Endothelial cell of umbilical vein (primary cell): ENCODE data around the gene FMNL2. TPM values are rescaled to one million over a fixed set of nuclear protein-coding genes. Genes with fewer than 3 reads are reported as not detected.

Source experiments
- BruUV-seq: library from RNA; stranded (reverse); fragments of 400-500 nt; replicated peaks from 2 replicates; lab custom pipeline; 2021; lab: Mats Ljungman, UMichigan
- CTCF ChIA-PET: fragments of 300-600, 350-600 bp; sonication (Branson Sonifier 250); formaldehyde crosslinking; loops from one replicate; lab custom pipeline; 2021; ENCODE audit warnings: antibody characterized with exemption, inconsistent platforms; lab: Charles Lee
- POLR2A ChIA-PET: fragments of 300-600, 350-600 bp; sonication (Branson Sonifier 250); formaldehyde crosslinking; loops from one replicate; lab custom pipeline; 2021; ENCODE audit warnings: antibody characterized with exemption, inconsistent platforms; lab: Charles Lee
- DNase-seq: peaks from one replicate; pipeline ENCODE4 v3.0.0-alpha.2; 2011; ENCODE audit warnings: low read depth, low spot score
- FAIRE-seq: peaks from 2 replicates; lab custom pipeline; 2011; peaks lifted over from hg19 to GRCh38; lab: Jason Lieb, UNC
- H2AFZ ChIP-seq: 2 replicates; pipeline ENCODE4 v1.6.0; 2012; ENCODE audit warnings: low read depth, low read length, control low read depth, inconsistent platforms
- H3K27ac ChIP-seq: 2 replicates; pipeline ENCODE4 v1.5.1; 2011; ENCODE audit warnings: low read depth, mild to moderate bottlenecking, control low read depth, low read length, moderate library complexity; ENCODE audit not compliant: insufficient read depth
- H3K27me3 ChIP-seq, 2 experiments: 2 replicates each; pipeline versions ENCODE4 v1.6.0 to v1.6.1; 2011; ENCODE audit warnings: low read length in 2 of 2, mixed read lengths in 1 of 2; ENCODE audit not compliant: control insufficient read depth in 2 of 2, insufficient read depth in 2 of 2
- H3K36me3 ChIP-seq, 2 experiments: 2 replicates in 1 of 2; 3 replicates in 1 of 2; pipeline ENCODE4 v1.5.1; 2011; ENCODE audit warnings: low read length in 2 of 2, mild to moderate bottlenecking in 1 of 2, moderate library complexity in 1 of 2; ENCODE audit not compliant: control insufficient read depth in 2 of 2, insufficient read depth in 2 of 2; ENCODE audit errors: extremely low read depth in 1 of 2
- H3K4me1 ChIP-seq: 3 replicates; pipeline ENCODE4 v1.5.1; 2011; ENCODE audit warnings: mild to moderate bottlenecking, low read length; ENCODE audit not compliant: control insufficient read depth, insufficient read depth; ENCODE audit errors: extremely low read depth
- H3K4me2 ChIP-seq: 2 replicates; pipeline ENCODE4 v1.6.1; 2011; ENCODE audit warnings: low read length, control low read depth, mixed read lengths; ENCODE audit not compliant: insufficient read depth
- H3K4me3 ChIP-seq, 3 experiments: fragments of 200-600 bp in 1 of 3; sonication (generic), shearing (Covaris generic) in 1 of 3; replicated peaks in 1 of 3; 2 replicates each; pipeline ENCODE4 v1.5.1; 2011 to 2016; ENCODE audit warnings: control low read depth in 3 of 3, low read length in 3 of 3, mild to moderate bottlenecking in 2 of 3, inconsistent platforms in 1 of 3, low read depth in 1 of 3, moderate library complexity in 1 of 3; ENCODE audit not compliant: insufficient read depth in 1 of 3
- H3K79me2 ChIP-seq: 2 replicates; pipeline ENCODE4 v1.6.0; 2012; ENCODE audit warnings: low read length, inconsistent platforms; ENCODE audit not compliant: control insufficient read depth, insufficient read depth
- H3K9ac ChIP-seq: replicated peaks from 2 replicates; pipeline ENCODE3; 2011; ENCODE audit warnings: low read length, control low read depth; ENCODE audit not compliant: insufficient read depth; ENCODE audit errors: extremely low read depth
- H3K9me1 ChIP-seq: replicated peaks from 3 replicates; pipeline ENCODE4 v1.6.0; 2011; ENCODE audit warnings: mild to moderate bottlenecking, low read length; ENCODE audit not compliant: control insufficient read depth, insufficient read depth; ENCODE audit errors: extremely low read depth
- H3K9me3 ChIP-seq: replicated peaks from 2 replicates; pipeline ENCODE4 v1.5.1; 2012; ENCODE audit warnings: low read length, inconsistent platforms; ENCODE audit not compliant: control insufficient read depth, insufficient read depth
- H4K20me1 ChIP-seq: replicated peaks from 2 replicates; pipeline ENCODE3; 2011; ENCODE audit warnings: mild to moderate bottlenecking, low read length; ENCODE audit not compliant: control insufficient read depth, insufficient read depth; ENCODE audit errors: extremely low read depth
- CTCF ChIP-seq, 2 donors: IDR thresholded peaks; 1 replicate in 1 of 2; 2 replicates in 1 of 2; pipeline ENCODE4 v1.5.1; 2011; ENCODE audit warnings: low read length in 2 of 2, mild to moderate bottlenecking in 2 of 2, moderate library complexity in 2 of 2, control low read depth in 1 of 2, inconsistent platforms in 1 of 2, low read depth in 1 of 2; ENCODE audit not compliant: insufficient read depth in 1 of 2; ENCODE audit errors: extremely low read depth in 1 of 2
- EZH2 ChIP-seq: IDR thresholded peaks from 2 replicates; pipeline ENCODE4 v1.6.1; 2012; ENCODE audit warnings: borderline replicate concordance, low read depth, mild to moderate bottlenecking, moderate library complexity, low read length, inconsistent platforms; ENCODE audit not compliant: severe bottlenecking
- FOS ChIP-seq: IDR thresholded peaks from 2 replicates; pipeline ENCODE4 v1.6.1; 2011; ENCODE audit warnings: mild to moderate bottlenecking, low read length, moderate library complexity, borderline replicate concordance; ENCODE audit not compliant: insufficient read depth
- GATA2 ChIP-seq: IDR thresholded peaks from 2 replicates; pipeline ENCODE4 v1.7.0; 2011; ENCODE audit warnings: low read depth, mild to moderate bottlenecking, moderate library complexity, mixed read lengths, low read length; ENCODE audit not compliant: insufficient read length, insufficient read depth
- JUN ChIP-seq: IDR thresholded peaks from 2 replicates; pipeline ENCODE4 v1.6.1; 2011; ENCODE audit warnings: borderline replicate concordance, low read depth; ENCODE audit not compliant: insufficient read length, insufficient read depth
- MAX ChIP-seq: IDR thresholded peaks from 2 replicates; pipeline ENCODE4 v1.6.1; 2011; ENCODE audit not compliant: insufficient read depth, insufficient read length
- MYC ChIP-seq: IDR thresholded peaks from one replicate; pipeline ENCODE4 v1.6.1; 2011; ENCODE audit warnings: mild to moderate bottlenecking, low read depth, low read length
- POLR2A ChIP-seq: IDR thresholded peaks from 2 replicates; pipeline ENCODE4 v1.6.1; 2012; ENCODE audit warnings: low read depth, mild to moderate bottlenecking, control low read depth, low read length
- POLR2AphosphoS5 ChIP-seq: IDR thresholded peaks from 2 replicates; pipeline ENCODE4 v1.6.1; 2012; ENCODE audit warnings: low read depth, mild to moderate bottlenecking, control low read depth, low read length, moderate library complexity; ENCODE audit not compliant: insufficient read depth
- dilution Hi-C: fragments of 300-500 bp; cut with MboI; formaldehyde crosslinking; loops from one replicate; pipeline ENCODE4 v1.15.0; 2019; ENCODE audit warnings: low sequenced_read_pairs; ENCODE audit not compliant: extremely low pct_ligation_motif_present
- intact Hi-C: fragments of 100-400 bp; cut with micrococcal nuclease; formaldehyde crosslinking; loops from one replicate; pipeline ENCODE4 v1.10.0; 2022
- polyA plus RNA-seq, 4 experiments: library from polyadenylated mRNA; depleted of rRNA in 3 of 4; stranded (reverse) in 3 of 4; unstranded in 1 of 4; fragments of >200 nt; gene quantifications; 2 replicates each; pipeline versions ENCODE4 v1.2.1 to v1.2.3, GENCODE V29; 2011 to 2012; ENCODE audit warnings: missing spikeins in 1 of 4
- total RNA-seq: library from RNA; stranded (reverse); gene quantifications from 2 replicates; pipeline ENCODE4 v1.2.3, GENCODE V29; 2021

The FMNL2 gene
- total and polyA plus RNA-seq, 2 donors (not counting 3 experiments of a cell fraction or from before 2014, with no cell fraction given): 8.3 to 28.0 TPM

- no peak for FAIRE-seq
- intact Hi-C loops (loop anchor here (5.0 kb wide), 2 partner anchors 86 to 331 kb away; partner anchors contain the start of gene STAM2), dilution Hi-C loops (no loop called here)
- Histone ChIP-seq H3K79me2 (peaks cover 16% of the 10 kb centered on the region), H3K27me3 (no peaks in the 10 kb centered on the region), H3K27ac (no peak overlapping the region), H3K9me3 (no peaks in the 10 kb centered on the region), H3K4me3 (no peak overlapping the region), H3K4me2 (no peak overlapping the region), H3K9me1 (no peaks in the 10 kb centered on the region), H2AFZ (no peak overlapping the region), H4K20me1 (no peaks in the 10 kb centered on the region), H3K4me1 (peaks cover 44% of the 10 kb centered on the region), H3K36me3 (no peaks in the 10 kb centered on the region), H3K9ac (no peak overlapping the region)
- POLR2A ChIA-PET: no interaction called here
- no TSS peak for BruUV-seq
- DNase-seq: peak; percentile 83
- CTCF ChIA-PET: interaction anchor here (2.5 kb wide), 1 partner anchor 17 kb away, joined by 13 read pairs; no protein-coding TSS in a partner anchor
- TF ChIP-seq POLR2AphosphoS5 (peak; percentile 20), CTCF (IDR thresholded peaks at IDR 0.05; ENCODE audit: extremely low read depth in 1 of 2, insufficient read depth in 1 of 2, low read depth in 1 of 2, low read length in 2 of 2) (no peak)
Observed at GRCh38 chr2:152508446-152508845, 173.5 kb downstream of the FMNL2 start.

DNA sequence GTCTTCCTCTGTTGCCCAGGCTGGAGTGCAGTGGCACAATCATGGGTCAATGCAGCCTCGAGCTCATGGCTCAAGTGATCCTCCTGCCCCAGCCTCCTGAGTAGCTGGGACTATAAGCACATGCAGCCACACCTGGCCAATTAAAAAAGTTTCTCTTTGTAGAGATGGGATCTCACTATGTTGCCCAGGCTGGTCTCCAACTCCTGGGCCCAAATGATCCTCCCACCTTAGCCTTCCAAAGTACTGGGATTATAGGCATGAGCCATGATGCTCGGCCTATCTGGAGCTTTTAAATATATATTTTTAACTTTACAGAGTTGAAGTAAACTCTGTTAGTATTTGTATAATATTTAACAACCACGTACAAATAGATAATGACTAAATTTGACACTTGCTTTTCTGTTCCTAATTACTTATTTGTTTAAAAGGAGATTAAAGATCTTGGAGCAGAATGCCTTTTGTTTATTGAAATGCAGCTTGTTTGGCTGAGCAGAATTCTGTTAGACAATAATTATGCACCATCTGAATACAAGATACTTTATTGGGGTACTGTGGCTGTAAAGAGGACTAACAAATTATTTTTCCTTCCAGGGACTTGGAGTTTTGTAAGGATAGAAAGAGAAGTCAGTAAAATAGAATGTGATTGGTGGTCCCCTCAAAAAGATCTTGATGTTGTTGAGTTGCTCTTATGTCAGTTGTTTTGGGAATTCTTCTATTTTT is 175.0 kb downstream of the FMNL2 start:
- no peak overlapping the region for H3K4me3 ChIP-seq
- H3K27ac ChIP-seq: no peak overlapping the region
- H3K4me1 ChIP-seq: peaks cover 46% of the 10 kb centered on the region
- intact Hi-C loops: loop anchor here (5.0 kb wide), 2 partner anchors 88 to 333 kb away; partner anchors contain the start of gene STAM2
- no peak overlapping the region for H3K4me2 ChIP-seq
- no peaks in the 10 kb centered on the region for H3K36me3 ChIP-seq
- no peak for DNase-seq
- H3K9ac ChIP-seq: no peak overlapping the region
- H3K9me1 ChIP-seq: no peaks in the 10 kb centered on the region
- no TSS peak for BruUV-seq
- H3K9me3 ChIP-seq: no peaks in the 10 kb centered on the region
- no peak overlapping the region for H2AFZ ChIP-seq
- no peaks in the 10 kb centered on the region for H3K27me3 ChIP-seq
- CTCF ChIA-PET: no interaction called here
- TF ChIP-seq MAX: no peak
- TF ChIP-seq EZH2: no peak
- no peak for TF ChIP-seq FOS
- TF ChIP-seq GATA2: no peak
- TF ChIP-seq POLR2A: no peak
- no peak for TF ChIP-seq CTCF (IDR thresholded peaks at IDR 0.05; ENCODE audit: extremely low read depth in 1 of 2, insufficient read depth in 1 of 2, low read depth in 1 of 2, low read length in 2 of 2)
- no peak for TF ChIP-seq MYC
- TF ChIP-seq JUN: no peak
- no peak for TF ChIP-seq POLR2AphosphoS5
- H4K20me1 ChIP-seq: no peaks in the 10 kb centered on the region
- POLR2A ChIA-PET: no interaction called here
- dilution Hi-C loops: no loop called here
- no peak for FAIRE-seq
- H3K79me2 ChIP-seq: peaks cover 9% of the 10 kb centered on the region
